ENCODE results near the gene SLC4A3. TPM values are rescaled to one million over a fixed set of nuclear protein-coding genes. Genes with fewer than 3 reads are reported as not detected.

The SLC4A3 gene
- total RNA-seq, 1 experiment from 2014 or later = 23.0 TPM

GRCh38 chr2:219609149-219609750, 18.2 kb upstream of the SLC4A3 start (continued):
- no peak for TF ChIP-seq POLR2AphosphoS5 (IDR thresholded peaks at IDR 0.05; ENCODE audit: low read depth, low read length)
- no peak for TF ChIP-seq SIN3A (IDR thresholded peaks at IDR 0.05; ENCODE audit: low read depth)
- no peak for TF ChIP-seq REST (IDR thresholded peaks at IDR 0.05; ENCODE audit: low read depth)
- no peak for TF ChIP-seq TCF7L2 (IDR thresholded peaks at IDR 0.05; ENCODE audit: borderline replicate concordance, extremely low read depth, insufficient read depth, insufficient read length)

- POLR2A ChIA-PET = no interaction called here
Observed at GRCh38 chr2:219611306-219611705, 16.1 kb upstream of the SLC4A3 start.

More at GRCh38 chr2:219611306-219611705, 16.1 kb upstream of the SLC4A3 start:
- RAD21 ChIA-PET (ENCODE audit: low non-redundant PET in 1 of 2, low total read pairs in 2 of 2, uncharacterized antibody in 2 of 2, unreplicated experiment in 2 of 2) = no interaction called here
- no peak overlapping the region for H3K9ac ChIP-seq (ENCODE audit: low read length)
- no peaks in the 10 kb centered on the region for H3K9me3 ChIP-seq (ENCODE audit: control insufficient read depth in 1 of 2, insufficient read depth in 1 of 2, low read depth in 1 of 2, low read length in 2 of 2)
- H3K27ac ChIP-seq (ENCODE audit: low read depth, low read length) = no peak overlapping the region
- CTCF ChIA-PET = no interaction called here
- H2AFZ ChIP-seq (ENCODE audit: low read depth, low read length, poor library complexity, severe bottlenecking) = no peak overlapping the region
- no TSS peak for BruUV-seq (replicated peaks)
- no peak for DNase-seq (ENCODE audit: low read depth, low spot score)
- TF ChIP-seq CEBPB (IDR thresholded peaks at IDR 0.05; ENCODE audit: low read depth) = no peak
- no peak for TF ChIP-seq EGR1 (IDR thresholded peaks at IDR 0.05; ENCODE audit: low read depth)
- H3K79me2 ChIP-seq (ENCODE audit: insufficient read depth, low read length) = no peaks in the 10 kb centered on the region
- H3K4me2 ChIP-seq (ENCODE audit: low read length) = no peak overlapping the region
- no peaks in the 10 kb centered on the region for H3K27me3 ChIP-seq (ENCODE audit: insufficient read depth, low read length)
- no peaks in the 10 kb centered on the region; a peak in 1 of 4 replicates for H3K4me1 ChIP-seq (ENCODE audit: control insufficient read depth in 1 of 2, insufficient read depth in 2 of 2, low read length in 2 of 2)
- H3K36me3 ChIP-seq (ENCODE audit: control insufficient read depth in 1 of 2, insufficient read depth in 2 of 2, low read length in 2 of 2) = peaks cover 0 to 3% of the 10 kb centered on the region in 2 experiments; a peak in 2 of 4 replicates
- H3K4me3 ChIP-seq (replicated peaks in 1 of 2; ENCODE audit: low read depth in 1 of 2, low read length in 2 of 2) = no peak overlapping the region
- no peaks in the 10 kb centered on the region for H4K20me1 ChIP-seq (ENCODE audit: insufficient read depth)
- no peak for ATAC-seq
- intact Hi-C loops (cut with micrococcal nuclease) = no loop called here
- no peaks in the 10 kb centered on the region for H3K9me2 ChIP-seq (ENCODE audit: insufficient read depth)

Measured in HCT116 (cell line).